ENCODE measurements around the gene INPP5A. TPM values are rescaled to one million over a fixed set of nuclear protein-coding genes. Genes with fewer than 3 reads are reported as not detected.

INPP5A gene
- total RNA-seq, 1 donor from 2014 or later = 35.4 TPM

DNA sequence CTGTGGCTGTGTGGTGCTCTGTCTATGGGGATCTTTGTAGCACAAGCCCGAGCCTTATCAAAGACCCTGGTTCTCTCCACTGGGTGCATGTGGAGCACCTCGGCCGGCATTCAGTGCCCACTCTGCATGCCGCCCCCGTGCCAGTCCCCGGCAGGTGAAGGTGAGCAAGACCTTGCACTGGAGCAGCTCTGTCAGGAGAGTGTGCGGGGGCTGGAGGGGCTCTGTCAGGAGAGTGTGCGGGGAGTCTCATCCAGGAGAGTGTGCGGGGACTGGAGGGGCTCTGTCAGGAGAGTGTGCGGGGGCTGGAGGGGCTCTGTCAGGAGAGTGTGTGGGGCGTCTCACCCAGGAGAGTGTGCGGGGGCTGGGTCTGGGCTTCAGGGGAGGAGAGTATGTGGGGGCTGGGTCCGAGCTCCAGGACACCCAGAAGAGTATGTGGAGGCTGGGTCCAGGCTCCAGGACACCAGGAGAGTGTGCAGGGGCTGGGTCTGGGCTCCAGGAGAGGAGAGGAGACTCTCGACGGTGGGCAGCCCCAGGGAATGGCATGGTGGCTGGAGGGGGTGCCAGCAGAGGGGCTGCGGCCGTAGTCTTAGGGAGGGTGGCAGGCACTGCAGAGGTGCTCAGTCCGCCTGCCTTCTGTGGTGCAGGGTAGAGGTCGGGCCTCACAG, 40.8 kb downstream of the INPP5A start:
- no peak overlapping the region for H3K27ac Mint-ChIP-seq (ENCODE audit: unreplicated experiment)
- H3K36me3 Mint-ChIP-seq (ENCODE audit: low read depth) = peaks cover 2% of the 10 kb centered on the region
- no peak overlapping the region for H3K4me3 Mint-ChIP-seq
- no peaks in the 10 kb centered on the region for H3K27me3 Mint-ChIP-seq (ENCODE audit: low read depth)
- TF ChIP-seq, protein P1, sequence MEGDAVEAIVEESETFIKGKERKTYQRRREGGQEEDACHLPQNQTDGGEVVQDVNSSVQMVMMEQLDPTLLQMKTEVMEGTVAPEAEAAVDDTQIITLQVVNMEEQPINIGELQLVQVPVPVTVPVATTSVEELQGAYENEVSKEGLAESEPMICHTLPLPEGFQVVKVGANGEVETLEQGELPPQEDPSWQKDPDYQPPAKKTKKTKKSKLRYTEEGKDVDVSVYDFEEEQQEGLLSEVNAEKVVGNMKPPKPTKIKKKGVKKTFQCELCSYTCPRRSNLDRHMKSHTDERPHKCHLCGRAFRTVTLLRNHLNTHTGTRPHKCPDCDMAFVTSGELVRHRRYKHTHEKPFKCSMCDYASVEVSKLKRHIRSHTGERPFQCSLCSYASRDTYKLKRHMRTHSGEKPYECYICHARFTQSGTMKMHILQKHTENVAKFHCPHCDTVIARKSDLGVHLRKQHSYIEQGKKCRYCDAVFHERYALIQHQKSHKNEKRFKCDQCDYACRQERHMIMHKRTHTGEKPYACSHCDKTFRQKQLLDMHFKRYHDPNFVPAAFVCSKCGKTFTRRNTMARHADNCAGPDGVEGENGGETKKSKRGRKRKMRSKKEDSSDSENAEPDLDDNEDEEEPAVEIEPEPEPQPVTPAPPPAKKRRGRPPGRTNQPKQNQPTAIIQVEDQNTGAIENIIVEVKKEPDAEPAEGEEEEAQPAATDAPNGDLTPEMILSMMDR (conservative IDR thresholded peaks at IDR 0.05) = no peak
- no peaks in the 10 kb centered on the region for H3K9me3 Mint-ChIP-seq
- H3K4me1 Mint-ChIP-seq = peaks cover 20% of the 10 kb centered on the region
- DNase-seq (ENCODE audit: low read depth, low spot score) = no peak

DNA sequence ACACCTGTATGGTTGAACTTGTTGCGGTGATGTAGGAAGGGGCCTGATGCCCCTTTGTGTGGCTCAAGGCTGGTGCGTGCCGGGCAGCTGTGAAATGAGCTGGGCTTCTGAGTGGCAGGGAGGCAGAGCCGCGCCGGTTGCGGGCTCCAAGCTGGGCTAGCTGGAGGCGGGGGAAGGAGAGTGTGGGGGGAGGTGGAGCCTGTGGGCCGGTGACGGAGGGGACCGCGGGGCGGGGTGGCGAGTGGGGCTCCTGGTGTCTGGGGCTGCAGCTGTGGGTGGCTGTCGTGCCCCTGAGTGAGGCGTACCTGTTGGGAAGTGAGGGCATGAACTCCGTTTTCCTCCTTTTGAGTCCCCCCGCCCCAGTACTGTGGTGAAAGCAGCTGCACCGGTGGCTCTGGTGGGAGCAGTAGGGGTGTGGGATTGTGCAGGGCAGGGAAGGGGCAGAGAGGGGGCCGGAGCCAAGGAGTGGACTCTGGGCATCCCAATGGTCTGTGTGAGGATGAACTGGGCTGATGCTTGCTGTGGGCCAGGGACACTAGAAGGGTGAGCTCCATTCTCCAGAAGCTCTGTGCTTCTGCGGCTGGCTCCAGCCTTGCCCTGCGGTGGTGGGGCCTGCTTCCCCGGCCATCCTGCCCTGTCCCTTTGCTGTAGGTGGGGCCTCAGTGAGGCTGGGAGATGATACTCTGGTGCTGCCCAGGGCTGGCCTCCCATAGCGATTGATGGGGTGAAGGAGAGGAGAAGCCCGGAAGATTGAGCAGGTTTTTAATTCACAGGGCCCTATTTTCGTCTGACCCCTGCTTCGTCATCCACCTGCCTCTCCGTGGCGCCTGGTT, 41.7 kb downstream of the INPP5A start:
- DNase-seq (ENCODE audit: low read depth, low spot score) = no peak
- Mint-ChIP-seq H3K9me3 (no peaks in the 10 kb centered on the region), H3K27ac (ENCODE audit: unreplicated experiment) (no peak overlapping the region), H3K4me1 (peaks cover 29% of the 10 kb centered on the region), H3K36me3 (ENCODE audit: low read depth) (peaks cover 2% of the 10 kb centered on the region), H3K27me3 (ENCODE audit: low read depth) (no peaks in the 10 kb centered on the region), H3K4me3 (no peak overlapping the region)
- TF ChIP-seq, protein P1 (conservative IDR thresholded peaks at IDR 0.05) = no peak

DNA sequence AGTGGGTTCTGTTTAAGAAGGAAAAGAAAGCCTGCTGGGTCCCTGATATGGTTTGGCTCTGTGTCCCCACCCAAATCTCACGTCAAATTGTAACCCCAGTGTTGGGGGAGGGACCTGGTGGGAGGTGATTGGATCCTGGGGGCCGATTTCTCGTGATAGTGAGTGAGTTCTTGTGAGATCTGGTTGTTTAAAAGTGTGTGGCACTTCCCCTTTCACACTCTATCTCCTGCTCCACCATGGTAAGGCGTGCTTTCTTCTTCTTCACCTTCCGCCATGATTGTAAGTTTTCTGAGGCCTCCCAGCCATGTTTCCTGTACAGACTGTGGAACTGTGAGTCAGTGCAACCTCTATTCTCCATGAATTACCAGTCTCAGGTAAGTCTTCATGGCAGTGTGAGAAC, 42.6 kb downstream of the INPP5A start:
- Mint-ChIP-seq H3K27me3 (ENCODE audit: low read depth) (no peaks in the 10 kb centered on the region), H3K27ac (ENCODE audit: unreplicated experiment) (no peak overlapping the region), H3K9me3 (no peaks in the 10 kb centered on the region), H3K4me3 (no peak overlapping the region), H3K4me1 (peaks cover 28% of the 10 kb centered on the region), H3K36me3 (ENCODE audit: low read depth) (peaks cover 2% of the 10 kb centered on the region)
- no peak for DNase-seq (ENCODE audit: low read depth, low spot score)
- TF ChIP-seq, protein P1 (conservative IDR thresholded peaks at IDR 0.05) = no peak

DNA sequence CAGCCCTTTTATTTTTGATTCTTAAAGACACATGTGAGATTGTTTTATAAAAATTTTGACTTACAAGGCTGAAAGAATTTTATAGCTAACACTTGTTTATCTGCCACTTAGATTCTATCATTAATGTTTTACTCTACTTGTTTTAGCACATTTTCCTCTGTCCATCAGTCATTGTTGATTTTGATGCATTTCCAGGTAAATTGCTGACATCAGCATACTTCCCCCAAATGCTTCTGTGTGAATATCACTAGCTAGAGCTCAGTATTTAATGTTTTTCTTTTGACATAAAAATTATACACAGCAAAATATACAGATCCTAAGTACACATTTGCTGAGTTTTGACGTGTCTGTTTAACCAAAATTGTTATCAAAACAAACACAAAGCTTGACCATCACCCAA, 43.0 kb downstream of the INPP5A start:
- Mint-ChIP-seq H3K36me3 (ENCODE audit: low read depth) (peaks cover 2% of the 10 kb centered on the region), H3K4me1 (peaks cover 27% of the 10 kb centered on the region), H3K4me3 (no peak overlapping the region), H3K27me3 (ENCODE audit: low read depth) (no peaks in the 10 kb centered on the region), H3K27ac (ENCODE audit: unreplicated experiment) (no peak overlapping the region), H3K9me3 (no peaks in the 10 kb centered on the region)
- DNase-seq (ENCODE audit: low read depth, low spot score) = no peak
- TF ChIP-seq, protein P1 (conservative IDR thresholded peaks at IDR 0.05) = no peak

DNA sequence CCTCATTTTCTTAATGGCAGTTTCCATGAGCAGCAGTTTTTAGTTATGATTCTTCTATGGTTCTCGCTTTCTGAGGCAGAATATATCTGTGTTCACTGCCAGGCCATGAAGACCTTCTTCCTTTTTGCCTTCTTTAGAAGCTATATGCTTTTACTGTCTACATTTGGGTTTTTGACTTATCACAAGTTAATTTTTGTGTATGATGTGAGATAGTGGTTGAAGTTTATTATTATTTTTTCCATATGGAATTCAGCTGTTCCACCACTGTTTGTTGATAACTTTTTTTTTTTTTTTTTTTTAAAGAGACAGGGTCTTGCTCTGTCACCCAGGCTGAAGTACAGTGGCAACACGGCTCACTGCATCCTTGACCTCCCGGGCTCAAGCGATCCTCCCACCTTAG, 44.5 kb downstream of the INPP5A start:
- H3K36me3 Mint-ChIP-seq (ENCODE audit: low read depth) = peaks cover 2% of the 10 kb centered on the region
- H3K27me3 Mint-ChIP-seq (ENCODE audit: low read depth) = no peaks in the 10 kb centered on the region
- peaks cover 33% of the 10 kb centered on the region for H3K4me1 Mint-ChIP-seq
- DNase-seq (ENCODE audit: low read depth, low spot score) = no peak
- no peak overlapping the region for H3K27ac Mint-ChIP-seq (ENCODE audit: unreplicated experiment)
- TF ChIP-seq, protein P1 (conservative IDR thresholded peaks at IDR 0.05) = no peak
- no peak overlapping the region for H3K4me3 Mint-ChIP-seq
- no peaks in the 10 kb centered on the region for H3K9me3 Mint-ChIP-seq
